HL-60 (cell line): ENCODE results near the gene PHETA1.

Source experiments
- POLR2AphosphoS5 ChIP-seq: IDR thresholded peaks from 2 replicates; pipeline ENCODE4 v1.6.1; 2012; ENCODE audit warnings: low read depth
- TF ChIP-seq, protein P1 (sequence below): IDR thresholded peaks from one replicate; pipeline ENCODE4 v1.5.1; 2011; ENCODE audit warnings: low read length, control low read depth, inconsistent platforms; ENCODE audit not compliant: insufficient read depth

DNA sequence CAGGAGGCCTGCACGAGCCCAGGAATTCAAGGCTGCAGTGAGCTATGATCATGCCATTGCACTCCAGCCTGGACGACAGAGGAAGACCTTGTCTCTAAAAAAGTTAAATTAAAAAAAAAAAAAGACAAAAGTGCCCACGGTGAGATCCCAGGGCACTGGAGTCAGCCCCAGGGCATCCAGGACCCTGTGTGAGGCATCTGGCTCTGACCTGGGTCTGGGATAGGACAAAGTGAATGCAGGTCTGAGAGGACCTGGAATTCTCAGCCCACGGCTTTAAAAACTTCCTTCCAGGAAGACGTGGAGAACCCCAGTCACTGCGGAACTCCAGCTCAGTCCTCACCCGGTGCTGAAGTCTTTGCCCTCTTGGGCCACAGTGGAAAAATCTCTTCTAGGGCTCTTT lies 33.1 kb downstream of the PHETA1 start:
- TF ChIP-seq, protein P1, sequence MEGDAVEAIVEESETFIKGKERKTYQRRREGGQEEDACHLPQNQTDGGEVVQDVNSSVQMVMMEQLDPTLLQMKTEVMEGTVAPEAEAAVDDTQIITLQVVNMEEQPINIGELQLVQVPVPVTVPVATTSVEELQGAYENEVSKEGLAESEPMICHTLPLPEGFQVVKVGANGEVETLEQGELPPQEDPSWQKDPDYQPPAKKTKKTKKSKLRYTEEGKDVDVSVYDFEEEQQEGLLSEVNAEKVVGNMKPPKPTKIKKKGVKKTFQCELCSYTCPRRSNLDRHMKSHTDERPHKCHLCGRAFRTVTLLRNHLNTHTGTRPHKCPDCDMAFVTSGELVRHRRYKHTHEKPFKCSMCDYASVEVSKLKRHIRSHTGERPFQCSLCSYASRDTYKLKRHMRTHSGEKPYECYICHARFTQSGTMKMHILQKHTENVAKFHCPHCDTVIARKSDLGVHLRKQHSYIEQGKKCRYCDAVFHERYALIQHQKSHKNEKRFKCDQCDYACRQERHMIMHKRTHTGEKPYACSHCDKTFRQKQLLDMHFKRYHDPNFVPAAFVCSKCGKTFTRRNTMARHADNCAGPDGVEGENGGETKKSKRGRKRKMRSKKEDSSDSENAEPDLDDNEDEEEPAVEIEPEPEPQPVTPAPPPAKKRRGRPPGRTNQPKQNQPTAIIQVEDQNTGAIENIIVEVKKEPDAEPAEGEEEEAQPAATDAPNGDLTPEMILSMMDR = no peak
- no peak for TF ChIP-seq POLR2AphosphoS5
